Naive B cell (primary cell): ENCODE results near the gene VPS13A. TPM values are rescaled to one million over a fixed set of nuclear protein-coding genes. Genes with fewer than 3 reads are reported as not detected.
A peak's percentile ranks its signal among the peaks of the same experiment; 100 is the strongest.

Source experiments
- ATAC-seq, 2 donors: fragments of 150-1000 bp; cut with Tn5 transposase; 2 replicates each; pipeline ENCODE4 v1.10.0; 2021; ENCODE audit warnings: low read depth in 2 of 2, mild to moderate bottlenecking in 2 of 2, moderate library complexity in 2 of 2
- DNase-seq: peaks from one replicate; pipeline ENCODE4 v3.0.0; 2022
- H3K27ac Mint-ChIP-seq, 6 donors: one replicate each; pipeline ENCODE4 v1.8.0; 2020 to 2022; ENCODE audit warnings: mild to moderate bottlenecking in 6 of 6, mixed read lengths in 6 of 6, moderate library complexity in 5 of 6, inconsistent platforms in 2 of 6
- H3K27me3 Mint-ChIP-seq, 3 donors: one replicate each; pipeline ENCODE4 v1.8.0; 2021 to 2022; ENCODE audit warnings: mixed read lengths in 3 of 3, mild to moderate bottlenecking in 1 of 3
- H3K36me3 Mint-ChIP-seq, 2 donors: one replicate each; pipeline ENCODE4 v1.8.0; 2020 to 2022; ENCODE audit warnings: mixed read lengths in 2 of 2, inconsistent platforms in 1 of 2, mild to moderate bottlenecking in 1 of 2
- H3K4me1 Mint-ChIP-seq, 3 donors: one replicate each; pipeline ENCODE4 v1.8.0; 2020 to 2022; ENCODE audit warnings: mixed read lengths in 3 of 3, inconsistent platforms in 1 of 3, mild to moderate bottlenecking in 1 of 3, moderate library complexity in 1 of 3
- H3K4me3 Mint-ChIP-seq, 8 donors: one replicate each; pipeline ENCODE4 v1.8.0; 2020 to 2022; ENCODE audit warnings: mild to moderate bottlenecking in 8 of 8, mixed read lengths in 8 of 8, moderate library complexity in 8 of 8, inconsistent platforms in 2 of 8
- H3K9me3 Mint-ChIP-seq, 7 donors: one replicate each; pipeline ENCODE4 v1.8.0; 2020 to 2022; ENCODE audit warnings: mixed read lengths in 7 of 7, mild to moderate bottlenecking in 5 of 7, inconsistent platforms in 2 of 7, moderate library complexity in 1 of 7
- polyA plus RNA-seq, 6 donors: library from polyadenylated mRNA; unstranded; fragments of 300-500 nt; fragmentation: Illumina TruSeq; gene quantifications; one replicate each; pipeline ENCODE4 v1.2.3, GENCODE V29; 2021; ENCODE audit warnings: low read depth in 6 of 6

The VPS13A gene
- polyA plus RNA-seq = 1 to 10 TPM in 5 of 6 donors, under 1 TPM in 1; 0.83 to 4.4 (median 3.6) TPM

DNA sequence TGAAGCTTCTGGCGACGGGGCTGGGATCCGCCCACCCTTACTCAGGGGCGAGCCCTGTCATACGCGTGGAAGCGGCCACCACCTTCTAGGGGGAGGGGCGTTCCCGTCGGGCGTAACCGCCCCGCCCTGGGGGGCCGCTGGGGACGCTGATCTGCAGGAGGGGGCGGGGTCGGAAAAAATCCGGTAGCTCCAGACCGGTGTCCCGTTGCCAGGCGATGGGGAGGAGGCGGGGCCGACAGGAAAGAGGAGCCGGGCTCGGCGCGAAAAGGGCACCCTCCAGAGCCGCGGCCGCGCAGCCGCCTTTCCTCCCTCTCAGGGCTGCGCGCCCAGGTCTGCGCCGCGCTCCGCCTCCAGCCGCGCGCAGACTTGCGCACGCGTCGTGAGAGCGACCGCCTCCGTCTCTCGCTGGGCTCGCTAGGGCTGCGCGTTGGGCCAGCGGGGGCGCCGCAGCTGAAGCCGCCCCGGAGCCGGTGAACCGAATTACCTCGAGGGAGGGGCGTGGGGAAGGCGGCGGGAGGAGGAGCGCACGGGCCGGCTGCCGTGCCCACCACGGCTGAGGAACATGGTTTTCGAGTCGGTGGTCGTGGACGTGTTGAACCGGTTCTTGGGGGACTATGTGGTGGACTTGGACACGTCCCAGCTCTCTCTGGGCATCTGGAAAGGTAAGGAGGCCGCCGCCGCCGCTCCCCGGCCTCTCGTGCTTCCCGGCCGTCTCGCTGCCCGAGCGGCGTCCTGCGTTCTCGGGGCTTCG lies at the start of gene VPS13A:
Gene VPS13A, plus strand, starts transcription at position 392 of the 751 bp plus-strand sequence. Its CDS starts 171 bp downstream, at position 563.
- Mint-ChIP-seq H3K9me3 (peaks cover 0 to 1% (median 0%) of the 10 kb centered on the region in 7 donors), H3K27me3 (no peaks in the 10 kb centered on the region), H3K27ac (peak within 1 kb of the TSS; percentile 94 to 99 (median 97)), H3K36me3 (no peaks in the 10 kb centered on the region), H3K4me3 (peak within 1 kb of the TSS; percentile 93 to 99 (median 94)), H3K4me1 (peaks cover 13 to 27% (median 20%) of the 10 kb centered on the region in 3 donors)
- ATAC-seq (peak; percentile 77 to 78), DNase-seq (peak; percentile 92)

DNA sequence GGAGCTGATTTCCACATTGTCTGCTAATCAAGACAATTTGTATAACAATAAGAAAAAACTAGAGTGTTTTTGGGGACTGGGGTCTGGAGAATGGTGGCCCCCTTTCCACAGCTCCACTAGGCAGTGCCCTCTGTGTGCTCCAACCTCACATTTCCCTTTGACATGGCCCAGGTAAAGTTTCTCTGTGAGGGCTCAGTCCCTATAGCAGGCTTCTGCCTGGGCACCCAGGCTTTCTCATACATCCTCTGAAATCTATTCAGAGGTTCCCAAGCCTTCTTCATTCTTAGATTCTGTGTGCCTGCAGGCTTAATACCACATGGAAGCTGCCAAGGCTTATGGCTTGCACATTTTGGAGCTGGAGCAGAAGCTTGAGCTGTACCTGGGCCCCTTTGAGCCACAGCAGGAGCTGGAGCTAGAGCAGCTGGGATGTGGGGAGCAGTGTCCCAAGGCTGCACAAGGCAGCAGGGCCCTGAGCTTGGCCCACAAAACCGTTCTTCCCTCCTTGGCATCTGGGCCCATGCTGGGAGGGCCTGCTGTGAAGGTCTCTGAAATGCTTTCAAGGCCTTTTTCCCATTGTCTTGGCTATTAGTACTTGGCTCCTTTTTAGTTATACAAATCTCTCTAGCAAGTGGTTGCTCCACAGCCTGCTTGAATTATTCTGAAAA lies 49.1 kb upstream of the VPS13A start:
- H3K4me3 Mint-ChIP-seq = no peak overlapping the region
- no peaks in the 10 kb centered on the region for H3K4me1 Mint-ChIP-seq
- H3K27ac Mint-ChIP-seq = no peak overlapping the region
- H3K9me3 Mint-ChIP-seq = peaks cover 1 to 17% (median 7%) of the 10 kb centered on the region in 7 donors
- peaks cover 22 to 29% (median 22%) of the 10 kb centered on the region in 3 donors for H3K27me3 Mint-ChIP-seq
- DNase-seq = no peak
- ATAC-seq = no peak
- no peaks in the 10 kb centered on the region for H3K36me3 Mint-ChIP-seq

DNA sequence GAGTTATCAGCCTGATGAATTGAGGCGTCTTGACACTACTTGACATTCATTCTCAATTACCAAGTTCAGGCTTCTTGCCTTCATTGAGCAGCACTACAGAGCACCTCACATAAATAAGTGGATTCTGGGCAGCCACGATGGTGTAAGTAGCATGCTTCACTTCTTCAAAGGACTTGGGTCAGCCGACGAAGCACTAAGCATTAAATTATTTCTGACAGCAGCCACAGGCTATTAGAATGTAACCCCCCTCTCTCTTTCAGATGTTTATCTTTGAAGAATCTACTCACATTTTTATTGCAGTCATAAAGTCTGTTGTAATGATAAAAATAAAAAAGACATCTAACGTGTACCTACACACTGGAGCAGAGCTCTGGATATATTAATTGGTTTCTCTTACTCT lies 45.9 kb upstream of the VPS13A start:
- H3K4me3 Mint-ChIP-seq = no peak overlapping the region

DNA sequence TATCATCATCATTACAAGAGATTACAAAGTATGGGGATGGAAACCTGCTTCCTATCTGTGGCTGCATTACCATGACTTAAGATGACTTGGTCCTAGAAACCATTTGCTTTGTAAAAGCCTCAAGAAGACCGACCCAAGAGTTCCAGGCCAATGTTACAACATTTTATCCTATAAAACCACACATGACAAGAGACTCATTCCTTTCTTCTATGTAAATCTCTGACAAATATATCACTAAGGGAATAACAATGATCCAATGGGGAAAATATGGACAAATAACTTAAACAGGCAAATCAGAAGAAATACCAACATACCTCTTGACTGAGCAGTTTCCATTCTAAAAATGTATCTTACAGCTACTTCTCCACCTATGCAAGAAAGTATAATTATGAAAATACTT lies 44.3 kb upstream of the VPS13A start:
- DNase-seq = no peak
- H3K4me1 Mint-ChIP-seq = no peaks in the 10 kb centered on the region

More for the DNA sequence above, 45.9 kb upstream of the VPS13A start:
- DNase-seq (no peak), ATAC-seq (no peak)
- H3K4me1 Mint-ChIP-seq = no peaks in the 10 kb centered on the region
- H3K27ac Mint-ChIP-seq = no peak overlapping the region
- H3K27me3 Mint-ChIP-seq = peaks cover 21 to 45% (median 22%) of the 10 kb centered on the region in 3 donors
- H3K36me3 Mint-ChIP-seq = no peaks in the 10 kb centered on the region
- H3K9me3 Mint-ChIP-seq = peaks cover 1 to 16% (median 5%) of the 10 kb centered on the region in 7 donors

DNA sequence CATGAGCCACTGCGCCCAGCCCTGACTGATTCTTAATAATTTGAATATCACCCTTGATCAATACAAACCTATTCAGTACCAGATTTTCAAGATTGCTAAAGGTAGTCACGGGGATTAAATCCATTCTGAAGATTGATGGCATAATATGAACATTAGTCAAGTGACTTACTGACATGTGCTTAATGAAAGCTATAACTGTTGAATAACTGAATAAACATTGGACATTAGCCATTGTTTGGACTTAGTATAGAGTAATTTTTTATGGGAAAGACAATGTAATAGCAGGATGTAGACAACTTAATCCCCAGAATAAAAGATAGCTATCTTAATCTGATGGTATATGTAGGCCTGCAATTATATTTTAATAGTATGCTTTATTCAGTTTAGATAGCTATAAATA lies 35.0 kb upstream of the VPS13A start:
- ATAC-seq = no peak
- no peak for DNase-seq
- H3K36me3 Mint-ChIP-seq = no peaks in the 10 kb centered on the region
- H3K4me1 Mint-ChIP-seq = no peaks in the 10 kb centered on the region
- H3K4me3 Mint-ChIP-seq = no peak overlapping the region
- peaks cover 7 to 23% (median 10%) of the 10 kb centered on the region in 3 donors for H3K27me3 Mint-ChIP-seq
- no peak overlapping the region for H3K27ac Mint-ChIP-seq
- peaks cover 0 to 3% (median 0%) of the 10 kb centered on the region in 7 donors for H3K9me3 Mint-ChIP-seq

More for the DNA sequence above, 44.3 kb upstream of the VPS13A start:
- peaks cover 3 to 16% (median 5%) of the 10 kb centered on the region in 7 donors for H3K9me3 Mint-ChIP-seq
- H3K4me3 Mint-ChIP-seq = no peak overlapping the region
- ATAC-seq = no peak
- no peaks in the 10 kb centered on the region for H3K36me3 Mint-ChIP-seq
- no peak overlapping the region for H3K27ac Mint-ChIP-seq
- peaks cover 22 to 53% (median 28%) of the 10 kb centered on the region in 3 donors for H3K27me3 Mint-ChIP-seq

DNA sequence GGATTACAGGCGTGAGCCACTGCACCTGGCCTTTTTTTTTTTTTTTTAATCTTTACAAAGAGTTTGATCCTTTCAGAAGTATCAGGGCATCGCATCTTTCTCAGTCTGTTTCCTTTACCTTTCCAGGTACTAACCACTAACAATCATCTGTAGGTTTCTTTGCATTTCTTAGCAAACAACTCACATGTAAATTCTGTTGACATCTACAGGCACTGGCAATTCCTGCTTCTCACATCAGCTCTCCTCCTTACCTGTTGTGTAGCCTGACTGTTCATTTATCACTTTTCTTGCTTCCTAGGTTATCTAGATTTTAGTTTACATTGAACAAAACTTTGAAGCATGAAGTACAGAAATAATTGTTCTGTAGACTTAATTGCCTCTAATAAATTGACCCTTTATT lies 27.5 kb upstream of the VPS13A start:
- DNase-seq = no peak
- no peaks in the 10 kb centered on the region for H3K9me3 Mint-ChIP-seq
- H3K36me3 Mint-ChIP-seq = no peaks in the 10 kb centered on the region
- ATAC-seq = no peak
- H3K27me3 Mint-ChIP-seq = peaks cover 27 to 30% (median 29%) of the 10 kb centered on the region in 3 donors
- no peak overlapping the region for H3K4me3 Mint-ChIP-seq
- no peaks in the 10 kb centered on the region for H3K4me1 Mint-ChIP-seq
- no peak overlapping the region for H3K27ac Mint-ChIP-seq

DNA sequence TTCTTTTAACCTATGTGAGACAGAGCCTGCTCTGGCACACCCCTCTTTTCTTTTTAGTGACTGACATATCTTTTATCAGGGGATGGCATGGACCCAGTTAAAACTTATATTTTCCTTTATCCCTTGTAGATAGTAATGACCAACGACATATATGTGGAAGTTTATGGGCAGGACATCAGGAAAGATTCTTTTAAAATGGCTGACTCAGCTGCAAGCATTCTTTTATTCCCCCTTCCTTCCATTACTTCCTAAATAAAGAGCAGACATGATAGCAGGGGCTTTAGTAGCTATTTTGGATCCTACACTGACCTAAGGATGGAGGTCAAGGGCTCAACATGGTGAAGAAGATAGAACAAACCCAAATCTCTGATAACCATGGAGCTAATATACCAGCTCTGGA lies 25.0 kb upstream of the VPS13A start:
- Mint-ChIP-seq H3K4me3 (no peak overlapping the region), H3K27ac (no peak overlapping the region), H3K27me3 (peaks cover 27 to 46% (median 40%) of the 10 kb centered on the region in 3 donors), H3K4me1 (no peaks in the 10 kb centered on the region), H3K36me3 (no peaks in the 10 kb centered on the region), H3K9me3 (peaks cover 0 to 4% (median 2%) of the 10 kb centered on the region in 7 donors)
- no peak for ATAC-seq
- DNase-seq = no peak

DNA sequence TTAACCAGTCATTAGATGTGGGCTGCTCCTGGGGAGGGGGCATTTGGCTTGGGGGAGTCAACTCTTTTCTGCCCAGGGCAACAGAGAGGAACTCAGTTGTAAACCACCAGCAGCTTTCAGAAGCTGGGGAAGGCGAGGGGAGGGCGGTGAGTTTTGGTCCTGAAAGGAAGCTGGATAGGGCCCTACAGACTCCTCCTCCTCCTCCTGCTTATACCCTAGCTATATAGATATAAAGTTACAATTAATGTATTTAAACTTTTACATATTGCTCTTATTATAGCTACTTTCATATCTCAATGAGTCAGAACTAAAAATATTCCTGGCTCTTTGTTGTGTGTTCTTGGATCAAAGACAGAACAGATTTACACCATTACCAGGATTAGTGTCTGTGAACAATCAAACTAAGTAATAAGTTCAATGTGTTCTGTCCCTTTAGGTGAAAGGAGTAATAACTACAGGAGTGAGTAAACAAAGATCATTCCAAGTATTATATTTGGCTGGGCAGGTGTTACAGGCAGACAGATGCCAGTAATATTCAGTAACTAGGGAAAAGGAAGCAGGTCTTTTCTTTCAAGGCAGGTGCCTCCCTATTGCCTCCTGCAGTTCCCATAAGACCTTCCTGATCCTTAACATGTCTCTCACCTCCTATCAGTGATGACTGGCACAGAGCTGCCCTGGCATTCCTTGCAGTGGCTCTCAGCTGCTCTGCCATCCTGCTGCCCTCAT lies 20.5 kb upstream of the VPS13A start:
- no peak for ATAC-seq
- Mint-ChIP-seq H3K27ac (peak overlapping the region in 1 of 6 donors; percentile 27), H3K36me3 (no peaks in the 10 kb centered on the region), H3K9me3 (peaks cover 0 to 4% (median 2%) of the 10 kb centered on the region in 7 donors), H3K4me3 (no peak overlapping the region), H3K4me1 (no peaks in the 10 kb centered on the region), H3K27me3 (peaks cover 39 to 56% (median 42%) of the 10 kb centered on the region in 3 donors)
- DNase-seq = no peak

DNA sequence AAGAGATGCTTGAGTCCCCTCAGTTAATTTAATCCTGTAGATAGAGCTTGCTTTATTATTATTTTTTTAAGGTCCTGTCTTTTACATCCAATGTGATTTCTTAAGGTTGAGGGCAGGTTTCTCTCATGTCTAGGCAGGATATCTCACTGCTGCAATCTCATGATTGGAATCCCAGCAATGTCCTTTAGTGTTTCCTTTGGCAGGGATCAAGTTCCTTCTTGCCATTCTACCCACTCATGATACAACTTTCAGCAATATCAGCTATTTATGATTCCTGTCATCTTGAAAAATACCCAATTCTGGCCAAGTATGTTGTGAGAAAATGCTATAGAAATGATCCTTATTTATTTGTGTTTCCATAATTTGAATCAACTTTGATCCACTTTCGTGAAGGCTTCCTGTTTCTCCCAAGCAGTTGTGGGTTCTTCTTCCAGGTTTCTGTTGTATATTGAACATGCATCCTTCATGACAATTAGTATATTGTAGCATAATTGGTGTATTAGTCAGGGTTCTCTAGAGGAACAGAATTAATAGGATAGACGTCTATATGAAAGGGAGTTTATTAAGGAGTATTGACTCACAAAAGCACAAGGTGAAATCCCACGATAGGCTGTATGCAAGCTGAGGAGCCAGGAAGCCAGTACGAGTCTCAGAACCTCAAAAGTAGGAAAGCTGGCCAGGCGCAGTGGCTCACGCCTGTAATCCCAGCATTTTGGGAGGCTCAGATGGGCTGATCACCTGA lies 18.4 kb upstream of the VPS13A start:
- Mint-ChIP-seq H3K27ac (no peak overlapping the region), H3K4me1 (no peaks in the 10 kb centered on the region), H3K4me3 (no peak overlapping the region), H3K36me3 (no peaks in the 10 kb centered on the region), H3K9me3 (peaks cover 0 to 4% (median 2%) of the 10 kb centered on the region in 7 donors), H3K27me3 (peaks cover 29 to 40% (median 31%) of the 10 kb centered on the region in 3 donors)
- ATAC-seq (no peak), DNase-seq (no peak)

DNA sequence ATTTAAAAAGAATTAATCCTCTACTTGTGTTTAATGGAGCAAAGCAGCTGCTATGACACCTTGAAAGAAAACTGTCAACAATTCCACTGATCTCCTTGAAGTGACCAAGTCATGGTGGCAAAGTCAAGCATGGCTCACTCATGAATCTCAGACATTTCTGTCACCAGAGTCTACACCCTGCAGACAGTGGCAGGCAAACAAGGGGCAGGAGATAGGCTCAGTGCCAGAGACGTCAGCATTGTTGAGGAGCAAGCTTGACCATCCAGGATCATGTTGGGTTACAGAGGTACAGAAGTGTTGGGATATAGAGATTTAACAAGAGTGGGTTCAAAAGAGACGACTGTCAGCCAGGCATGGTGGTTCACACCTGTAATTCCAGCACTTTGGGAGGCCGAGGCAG lies 16.1 kb upstream of the VPS13A start:
- no peak for DNase-seq
- Mint-ChIP-seq H3K27ac (no peak overlapping the region), H3K9me3 (no peaks in the 10 kb centered on the region), H3K4me1 (no peaks in the 10 kb centered on the region), H3K27me3 (peaks cover 19 to 29% (median 27%) of the 10 kb centered on the region in 3 donors), H3K4me3 (no peak overlapping the region), H3K36me3 (no peaks in the 10 kb centered on the region)
- ATAC-seq = no peak

DNA sequence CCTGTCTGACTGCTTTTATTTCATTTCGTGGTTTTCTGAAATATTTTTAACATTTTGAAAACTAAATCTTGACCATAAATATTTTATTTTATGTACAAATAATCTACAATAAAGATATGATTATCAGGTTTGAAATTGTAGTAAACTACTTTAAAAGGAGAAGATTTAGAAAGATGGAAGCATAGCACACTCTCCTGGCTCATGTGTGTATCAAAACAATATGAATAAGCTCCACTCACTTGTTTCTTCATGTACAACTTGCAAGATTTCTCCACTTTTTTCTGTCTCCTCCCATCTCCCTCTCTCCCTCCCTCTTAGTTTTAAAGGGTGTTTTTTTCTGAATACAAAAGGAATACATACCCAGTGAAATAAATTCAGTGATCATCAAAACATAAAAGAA lies 15.4 kb upstream of the VPS13A start:
- Mint-ChIP-seq H3K4me3 (no peak overlapping the region), H3K9me3 (no peaks in the 10 kb centered on the region), H3K4me1 (no peaks in the 10 kb centered on the region), H3K27me3 (peaks cover 15 to 29% (median 25%) of the 10 kb centered on the region in 3 donors), H3K36me3 (no peaks in the 10 kb centered on the region), H3K27ac (no peak overlapping the region)
- ATAC-seq (no peak), DNase-seq (no peak)

DNA sequence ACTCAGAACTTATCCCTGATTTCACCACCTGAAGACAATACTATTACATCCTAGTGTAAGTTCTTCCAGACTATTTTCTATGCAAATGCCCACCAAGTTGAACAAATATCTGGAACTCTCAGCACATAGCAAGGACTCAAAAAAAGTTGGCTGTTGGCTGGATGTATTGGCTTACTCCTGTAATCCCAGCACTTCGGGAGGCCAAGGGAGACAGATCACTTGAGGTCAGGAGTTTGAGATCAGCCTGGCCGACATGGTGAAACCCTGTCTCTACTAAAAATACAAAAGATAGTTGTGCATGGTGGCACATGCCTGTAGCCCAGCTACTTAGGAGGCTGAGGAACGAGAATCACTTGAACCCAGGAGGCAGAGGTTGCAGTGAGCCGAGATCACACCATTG lies 15.0 kb upstream of the VPS13A start:
- H3K27me3 Mint-ChIP-seq = peaks cover 12 to 29% (median 25%) of the 10 kb centered on the region in 3 donors
- no peak overlapping the region for H3K4me3 Mint-ChIP-seq
- DNase-seq = no peak
- H3K27ac Mint-ChIP-seq = no peak overlapping the region
- H3K4me1 Mint-ChIP-seq = no peaks in the 10 kb centered on the region
- H3K36me3 Mint-ChIP-seq = no peaks in the 10 kb centered on the region
- ATAC-seq = no peak
- H3K9me3 Mint-ChIP-seq = no peaks in the 10 kb centered on the region

DNA sequence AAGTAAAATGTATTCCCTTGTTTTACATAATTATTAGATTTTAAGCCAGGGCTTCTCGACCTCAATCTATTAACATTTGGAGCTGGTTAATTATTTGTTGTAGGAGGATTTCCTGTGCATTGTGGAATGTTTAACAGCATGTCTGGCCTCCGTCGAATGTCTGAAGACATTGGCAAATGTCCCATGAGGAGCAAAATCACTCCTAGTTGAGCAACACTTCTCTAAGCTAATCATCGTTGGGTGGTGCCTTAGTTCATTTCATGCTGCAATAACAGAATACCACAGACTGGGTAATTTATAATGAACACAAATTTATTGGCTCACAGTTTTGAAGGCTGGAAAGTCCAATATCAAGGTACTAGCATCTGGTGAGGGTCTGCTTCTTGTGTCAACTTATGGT lies 13.4 kb upstream of the VPS13A start:
- ATAC-seq = no peak
- H3K4me3 Mint-ChIP-seq = no peak overlapping the region
- H3K9me3 Mint-ChIP-seq = no peaks in the 10 kb centered on the region
- H3K36me3 Mint-ChIP-seq = no peaks in the 10 kb centered on the region
- no peaks in the 10 kb centered on the region for H3K4me1 Mint-ChIP-seq
- H3K27me3 Mint-ChIP-seq = peaks cover 4 to 23% (median 23%) of the 10 kb centered on the region in 3 donors
- no peak overlapping the region for H3K27ac Mint-ChIP-seq
- DNase-seq = no peak
